CD14-positive monocyte (primary cell): ENCODE measurements around the gene ING4. TPM values are rescaled to one million over a fixed set of nuclear protein-coding genes. Genes with fewer than 3 reads are reported as not detected.
A peak's percentile ranks its signal among the peaks of the same experiment; 100 is the strongest.

Experiments used
- DNase-seq, 3 donors: peaks; one replicate each; pipeline ENCODE4 v3.0.0-alpha.2; 2011 to 2022
- H2AFZ ChIP-seq: 2 replicates; pipeline ENCODE4 v1.6.0; 2012; ENCODE audit warnings: mild to moderate bottlenecking, low read depth, low read length, inconsistent platforms; ENCODE audit not compliant: insufficient read depth, poor library complexity, severe bottlenecking
- H3K27ac ChIP-seq, 2 donors: 1 replicate in 1 of 2; 2 replicates in 1 of 2; pipeline ENCODE4 v1.5.1; 2012 to 2013; ENCODE audit warnings: low read length in 2 of 2, control low read depth in 1 of 2, inconsistent platforms in 1 of 2, low read depth in 1 of 2, mild to moderate bottlenecking in 1 of 2
- H3K27me3 ChIP-seq, 2 donors: one replicate each; pipeline versions ENCODE4 v1.6.0 to v1.6.1; 2011 to 2013; ENCODE audit warnings: low read length in 2 of 2; ENCODE audit not compliant: control insufficient read depth in 2 of 2, insufficient read depth in 2 of 2
- H3K36me3 ChIP-seq, 2 donors: replicated peaks in 1 of 2; 1 replicate in 1 of 2; 2 replicates in 1 of 2; pipeline versions ENCODE4 v1.5.1 to v1.6.1; 2012 to 2013; ENCODE audit warnings: low read length in 2 of 2, control low read depth in 1 of 2, inconsistent platforms in 1 of 2, mild to moderate bottlenecking in 1 of 2; ENCODE audit not compliant: insufficient read depth in 2 of 2, control insufficient read depth in 1 of 2
- H3K4me1 ChIP-seq, 2 donors: 1 replicate in 1 of 2; 2 replicates in 1 of 2; pipeline versions ENCODE4 v1.5.1 to v1.6.1; 2012 to 2013; ENCODE audit warnings: low read length in 2 of 2, control low read depth in 1 of 2, inconsistent platforms in 1 of 2, mild to moderate bottlenecking in 1 of 2, moderate library complexity in 1 of 2; ENCODE audit not compliant: insufficient read depth in 2 of 2, control insufficient read depth in 1 of 2
- H3K4me2 ChIP-seq: replicated peaks from 2 replicates; pipeline ENCODE3; 2012; ENCODE audit warnings: low read length, moderate library complexity, mild to moderate bottlenecking; ENCODE audit not compliant: poor library complexity, severe bottlenecking; ENCODE audit errors: extremely low read depth
- H3K4me3 ChIP-seq, 3 experiments: fragments of 200-600 bp in 1 of 3; sonication (generic) in 1 of 3; replicated peaks in 1 of 3; 1 replicate in 2 of 3; 2 replicates in 1 of 3; pipeline ENCODE4 v1.5.1; 2011 to 2013; ENCODE audit warnings: low read length in 3 of 3, mild to moderate bottlenecking in 3 of 3, control low read depth in 2 of 3, low read depth in 2 of 3, inconsistent platforms in 1 of 3, moderate library complexity in 1 of 3
- H3K79me2 ChIP-seq: 2 replicates; pipeline ENCODE4 v1.6.0; 2012; ENCODE audit warnings: mild to moderate bottlenecking, control low read depth, inconsistent platforms, low read length, moderate library complexity; ENCODE audit not compliant: insufficient read depth
- H3K9ac ChIP-seq: 2 replicates; pipeline ENCODE4 v1.6.0; 2017; ENCODE audit warnings: low read length, mild to moderate bottlenecking; ENCODE audit not compliant: insufficient read depth, poor library complexity, severe bottlenecking
- H3K9me3 ChIP-seq, 2 donors: replicated peaks in 1 of 2; 1 replicate in 1 of 2; 2 replicates in 1 of 2; pipeline versions ENCODE4 v1.5.1 to v1.6.1; 2012 to 2013; ENCODE audit warnings: low read length in 2 of 2, control low read depth in 1 of 2; ENCODE audit not compliant: control insufficient read depth in 1 of 2, insufficient read depth in 1 of 2
- H4K20me1 ChIP-seq: 2 replicates; pipeline ENCODE4 v1.6.0; 2012; ENCODE audit warnings: mild to moderate bottlenecking, low read length, control low read depth, moderate library complexity; ENCODE audit not compliant: insufficient read depth
- H3K27ac Mint-ChIP-seq, 7 donors: one replicate each; pipeline ENCODE4 v1.8.0; 2020; ENCODE audit warnings: mild to moderate bottlenecking in 7 of 7, mixed read lengths in 7 of 7, moderate library complexity in 6 of 7, inconsistent platforms in 2 of 7
- H3K27me3 Mint-ChIP-seq, 3 donors: one replicate each; pipeline ENCODE4 v1.8.0; 2021 to 2022; ENCODE audit warnings: low read depth in 3 of 3, mild to moderate bottlenecking in 3 of 3, mixed read lengths in 3 of 3, moderate library complexity in 3 of 3, inconsistent platforms in 1 of 3
- H3K36me3 Mint-ChIP-seq, 2 donors: one replicate each; pipeline ENCODE4 v1.8.0; 2020; ENCODE audit warnings: mixed read lengths in 2 of 2, inconsistent platforms in 1 of 2, mild to moderate bottlenecking in 1 of 2
- H3K4me1 Mint-ChIP-seq: one replicate; pipeline ENCODE4 v1.8.0; 2020; ENCODE audit warnings: mild to moderate bottlenecking, mixed read lengths
- H3K4me3 Mint-ChIP-seq, 2 donors: one replicate each; pipeline ENCODE4 v1.8.0; 2020; ENCODE audit warnings: mild to moderate bottlenecking in 2 of 2, mixed read lengths in 2 of 2, moderate library complexity in 1 of 2
- H3K9me3 Mint-ChIP-seq, 7 donors: one replicate each; pipeline ENCODE4 v1.8.0; 2020 to 2022; ENCODE audit warnings: mixed read lengths in 7 of 7, mild to moderate bottlenecking in 6 of 7, moderate library complexity in 6 of 7, inconsistent platforms in 2 of 7
- CTCF ChIP-seq: fragments of 200-600 bp; IDR thresholded peaks from one replicate; pipeline ENCODE4 v1.8.0; 2022; ENCODE audit warnings: antibody characterized with exemption, mild to moderate bottlenecking
- WGBS: methylation state at CpG from one replicate; pipeline ENCODE4 v1.1.5; 2013; ENCODE audit warnings: missing lambda C conversion rate; ENCODE audit not compliant: insufficient coverage; 5-methylcytosine and 5-hydroxymethylcytosine counted together
- intact Hi-C, 2 donors: fragments of 100-400 bp; cut with micrococcal nuclease; formaldehyde crosslinking; loops; one replicate each; pipeline versions ENCODE4 v1.15.0 to v1.15.1; 2023
- polyA plus RNA-seq, 3 donors: library from polyadenylated mRNA; depleted of rRNA in 1 of 3; unstranded in 2 of 3; stranded (reverse) in 1 of 3; fragments of 300-500 nt in 2 of 3; fragments of >200 nt in 1 of 3; fragmentation: Illumina TruSeq in 2 of 3; gene quantifications; 1 replicate in 2 of 3; 2 replicates in 1 of 3; pipeline ENCODE4 v1.2.3, GENCODE V29; 2012 to 2021

ING4 gene
- polyA plus RNA-seq, 3 donors: 62.2 to 67.1 (median 64.0) TPM

- Mint-ChIP-seq H3K4me3 (no peak overlapping the region), H3K27me3 (peaks cover 0 to 4% (median 1%) of the 10 kb centered on the region in 3 donors), H3K36me3 (no peaks in the 10 kb centered on the region), H3K27ac (peak overlapping the region in 2 of 7 donors; percentile 46 to 51), H3K4me1 (peaks cover 19% of the 10 kb centered on the region), H3K9me3 (no peaks in the 10 kb centered on the region)
- no peaks in the 10 kb centered on the region for H3K36me3 ChIP-seq
- H3K4me2 ChIP-seq: no peak overlapping the region
- no peak overlapping the region for H3K9ac ChIP-seq
- H4K20me1 ChIP-seq: no peaks in the 10 kb centered on the region
- H2AFZ ChIP-seq: no peak overlapping the region
- H3K79me2 ChIP-seq: no peaks in the 10 kb centered on the region
- DNase-seq: no peak
- peaks cover 9 to 15% of the 10 kb centered on the region in 2 donors for H3K4me1 ChIP-seq
- no peak for TF ChIP-seq CTCF
- intact Hi-C loops: no loop called here
- H3K27ac ChIP-seq: no peak overlapping the region
- H3K27me3 ChIP-seq: no peaks in the 10 kb centered on the region
- WGBS: 93% methylated on average over 7 of the region's 8 CpGs
- H3K9me3 ChIP-seq: no peaks in the 10 kb centered on the region
- H3K4me3 ChIP-seq: no peak overlapping the region
Measured at GRCh38 chr12:6626654-6627283, 36.1 kb downstream of the ING4 start.

- H3K9me3 ChIP-seq: no peaks in the 10 kb centered on the region
- peak; percentile 18 for TF ChIP-seq CTCF
- Mint-ChIP-seq H3K27me3 (peaks cover 0 to 3% (median 3%) of the 10 kb centered on the region in 3 donors), H3K9me3 (peaks cover 0 to 2% (median 0%) of the 10 kb centered on the region in 7 donors), H3K4me3 (peak overlapping the region; percentile 65 to 78), H3K36me3 (no peaks in the 10 kb centered on the region), H3K27ac (peak overlapping the region in 4 of 7 donors; percentile 10 to 77 (median 49)), H3K4me1 (peaks cover 43% of the 10 kb centered on the region)
- intact Hi-C loops: loop anchor here in 1 of 2 donors (5.0 kb wide), 1 partner anchor 206 kb away; the partner anchor contains the start of gene P3H3
- peak overlapping the region; percentile 91 for H2AFZ ChIP-seq
- H3K27me3 ChIP-seq: no peaks in the 10 kb centered on the region
- peaks cover 33 to 38% of the 10 kb centered on the region in 2 donors for H3K4me1 ChIP-seq
- no peaks in the 10 kb centered on the region for H3K36me3 ChIP-seq
- 95% methylated on average over 26 of the region's 29 CpGs for WGBS
- H3K9ac ChIP-seq: peak overlapping the region; percentile 46
- peak overlapping the region; percentile 72 for H3K4me2 ChIP-seq
- no peaks in the 10 kb centered on the region for H3K79me2 ChIP-seq
- peak overlapping the region in 1 of 3 experiments; percentile 66 for H3K4me3 ChIP-seq
- DNase-seq: peak in 1 of 3 donors; percentile 17
- H3K27ac ChIP-seq: no peak overlapping the region
- H4K20me1 ChIP-seq: no peaks in the 10 kb centered on the region
Measured at GRCh38 chr12:6620885-6621274, 42.0 kb downstream of the ING4 start.
